Activated naive CD4-positive, alpha-beta T cell treated with anti-CD3 and anti-CD28 coated beads, Interleukin-2, amount 50 U/mL, for 72 hours (primary cell): ENCODE results near the gene PABPC1L2B. TPM values are rescaled to one million over a fixed set of nuclear protein-coding genes. Genes with fewer than 3 reads are reported as not detected.
"Not testable (repeated sequence)": the region's sequence is repeated elsewhere in the genome, so short reads cannot be mapped to it uniquely, and the experiment has no call there.

ENCODE experiments used
- ATAC-seq, 2 donors: fragments of 150-1000 bp; cut with Tn5 transposase; 2 replicates each; pipeline ENCODE4 v1.10.0; 2021; ENCODE audit warnings: mild to moderate bottlenecking in 2 of 2, moderate library complexity in 2 of 2
- DNase-seq, 2 donors: peaks; one replicate each; pipeline ENCODE4 v3.0.0; 2021 to 2022; ENCODE audit warnings: low spot score in 2 of 2
- H3K27ac Mint-ChIP-seq, 2 donors: one replicate each; pipeline ENCODE4 v1.8.0; 2022; ENCODE audit warnings: mild to moderate bottlenecking in 2 of 2, mixed read lengths in 2 of 2
- H3K36me3 Mint-ChIP-seq, 2 donors: one replicate each; pipeline ENCODE4 v1.8.0; 2022; ENCODE audit warnings: mixed read lengths in 2 of 2
- H3K9me3 Mint-ChIP-seq, 2 donors: one replicate each; pipeline ENCODE4 v1.8.0; 2022; ENCODE audit warnings: mixed read lengths in 2 of 2
- total RNA-seq, 2 donors: library from RNA; stranded (reverse); gene quantifications; one replicate each; pipeline ENCODE4 v1.2.3, GENCODE V29; 2022

Gene PABPC1L2B
- not detected for total RNA-seq

DNA sequence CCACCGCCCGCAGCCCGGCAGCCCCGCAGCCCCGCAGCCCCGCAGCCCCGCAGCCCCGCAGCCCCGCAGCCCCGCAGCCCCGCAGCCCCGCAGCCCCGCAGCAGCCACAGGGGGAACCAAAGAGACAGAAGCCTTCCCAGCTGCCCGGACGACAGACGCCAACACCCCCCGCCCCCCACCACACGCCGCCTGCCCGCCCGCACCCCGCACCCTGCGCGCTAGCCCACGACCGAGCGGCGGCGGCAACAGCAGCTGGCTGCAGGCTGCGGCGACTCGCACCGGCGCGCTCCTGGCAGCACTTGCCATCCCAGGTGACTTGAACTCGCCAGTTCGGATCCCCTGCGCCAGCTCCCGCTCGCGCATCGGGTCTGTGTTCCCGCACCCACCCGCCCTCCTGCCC is at the start of gene PABPC1L2B:
Gene PABPC1L2B, plus strand, starts transcription at position 207 of the 400 bp plus-strand sequence. CDS start 704 bp downstream, outside the sequence.
- H3K36me3 Mint-ChIP-seq, DNase-seq, ATAC-seq, H3K9me3 Mint-ChIP-seq, H3K27ac Mint-ChIP-seq: not testable (repeated sequence)

DNA sequence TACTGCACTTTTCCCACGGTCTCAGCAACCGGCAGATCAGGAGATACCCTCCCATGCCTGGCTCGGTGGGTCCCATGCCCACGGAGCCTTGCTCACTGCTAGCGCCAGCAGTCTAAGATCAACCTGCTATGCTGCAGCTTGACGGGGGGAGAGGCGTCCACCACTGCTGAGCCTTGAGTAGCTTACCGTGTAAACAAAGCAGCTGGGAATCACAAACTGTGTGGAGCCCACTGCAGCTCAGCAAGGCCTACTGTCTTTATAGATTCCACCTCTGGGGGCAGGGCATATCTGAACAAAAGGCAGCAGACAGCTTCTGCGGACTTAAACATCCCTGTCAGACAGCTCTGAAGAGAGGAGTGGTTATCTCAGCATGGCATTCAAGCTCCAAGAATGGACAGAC is 42.8 kb upstream of the PABPC1L2B start:
- ATAC-seq, H3K36me3 Mint-ChIP-seq, H3K27ac Mint-ChIP-seq, DNase-seq, H3K9me3 Mint-ChIP-seq: not testable (repeated sequence)

DNA sequence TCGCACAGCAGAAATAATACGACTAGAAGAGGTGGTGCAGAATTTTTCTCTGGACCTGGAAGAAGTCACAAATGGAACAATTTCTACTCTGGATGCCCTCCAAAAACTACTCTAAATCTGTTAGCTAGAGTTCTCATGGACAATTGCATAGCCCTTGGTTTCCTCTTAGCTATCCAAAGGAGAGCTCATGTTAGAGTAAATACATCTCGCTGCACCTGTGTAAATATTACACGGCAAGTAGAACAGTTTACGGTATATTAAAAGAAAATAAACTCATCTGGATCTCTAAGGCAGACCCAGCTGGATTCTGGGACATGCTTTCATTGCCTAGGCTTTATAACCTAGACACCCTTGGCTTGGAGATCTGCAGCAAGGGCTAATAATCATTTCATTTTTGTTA is 30.9 kb upstream of the PABPC1L2B start:
- ATAC-seq, H3K9me3 Mint-ChIP-seq: not testable (repeated sequence)

DNA sequence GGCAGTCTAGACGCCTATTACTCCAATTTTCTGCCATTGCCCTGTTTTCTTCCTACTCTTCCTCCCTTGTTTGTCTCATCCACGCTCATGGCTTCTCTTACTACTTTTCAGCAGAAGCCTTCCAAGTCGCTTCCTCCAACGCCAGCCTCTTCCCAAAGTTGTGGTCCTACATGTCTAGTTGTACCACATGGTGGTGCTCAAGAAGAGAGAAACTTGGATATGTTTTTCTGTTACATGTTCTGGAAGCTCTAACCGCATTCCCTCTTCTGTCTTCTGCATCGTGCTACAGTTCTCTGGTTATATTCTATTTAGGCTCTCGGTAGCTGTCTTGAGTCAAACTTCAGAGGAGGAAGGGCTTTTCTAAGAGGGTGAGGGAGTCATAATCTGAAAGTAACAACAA is 27.9 kb upstream of the PABPC1L2B start:
- not testable (repeated sequence) for H3K27ac Mint-ChIP-seq, DNase-seq, H3K36me3 Mint-ChIP-seq, H3K9me3 Mint-ChIP-seq, ATAC-seq

More for the DNA sequence above, 30.9 kb upstream of the PABPC1L2B start:
- H3K27ac Mint-ChIP-seq, H3K36me3 Mint-ChIP-seq, DNase-seq: not testable (repeated sequence)

DNA sequence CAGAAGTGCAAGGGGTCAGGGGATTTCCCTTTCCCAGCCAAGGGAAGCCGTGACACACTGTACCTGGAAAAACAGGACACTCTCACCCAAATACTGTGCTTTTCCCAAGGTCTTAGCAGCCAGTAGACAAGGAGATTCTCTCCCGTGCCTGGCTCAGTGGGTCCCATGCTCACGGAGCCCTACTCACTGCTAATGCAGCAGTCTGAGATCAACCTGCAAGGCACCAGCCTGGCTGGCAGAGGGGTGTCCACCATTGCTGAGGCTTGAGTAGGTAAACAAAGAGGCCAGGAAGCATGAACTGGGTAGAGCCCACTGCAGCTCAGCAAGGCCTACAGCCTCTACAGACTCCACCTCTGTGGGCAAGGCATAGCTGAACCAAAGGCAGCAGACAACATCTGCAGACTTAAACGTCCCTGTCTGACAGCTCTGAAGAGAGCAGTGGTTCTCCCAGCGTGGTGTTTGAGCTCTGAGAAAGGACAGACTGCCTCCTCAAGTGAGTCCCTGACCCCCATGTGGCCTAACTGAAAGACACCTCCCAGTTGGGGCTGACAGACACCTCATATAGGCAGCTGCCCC is 21.8 kb upstream of the PABPC1L2B start:
- H3K36me3 Mint-ChIP-seq, ATAC-seq, DNase-seq, H3K27ac Mint-ChIP-seq: not testable (repeated sequence)
- H3K9me3 Mint-ChIP-seq = peaks cover 0 to 11% of the 10 kb centered on the region in 2 donors

DNA sequence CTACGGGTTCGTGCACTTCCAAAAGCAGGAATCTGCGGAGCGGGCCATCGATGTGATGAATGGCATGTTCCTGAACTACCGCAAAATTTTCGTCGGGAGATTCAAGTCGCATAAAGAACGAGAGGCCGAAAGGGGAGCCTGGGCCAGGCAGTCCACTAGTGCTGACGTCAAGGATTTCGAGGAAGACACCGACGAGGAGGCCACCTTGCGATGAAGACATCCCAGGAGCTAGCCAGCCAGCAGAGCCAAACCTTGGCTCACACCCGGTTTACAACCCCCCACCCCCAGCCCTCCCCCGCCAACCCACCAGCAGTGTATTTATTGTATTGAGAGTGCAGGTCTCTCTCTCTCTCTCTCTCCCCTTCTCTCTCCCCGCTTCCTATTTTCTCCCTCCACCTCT is 1.3 kb downstream of the PABPC1L2B start:
- ATAC-seq, H3K36me3 Mint-ChIP-seq, H3K27ac Mint-ChIP-seq, H3K9me3 Mint-ChIP-seq, DNase-seq: not testable (repeated sequence)

DNA sequence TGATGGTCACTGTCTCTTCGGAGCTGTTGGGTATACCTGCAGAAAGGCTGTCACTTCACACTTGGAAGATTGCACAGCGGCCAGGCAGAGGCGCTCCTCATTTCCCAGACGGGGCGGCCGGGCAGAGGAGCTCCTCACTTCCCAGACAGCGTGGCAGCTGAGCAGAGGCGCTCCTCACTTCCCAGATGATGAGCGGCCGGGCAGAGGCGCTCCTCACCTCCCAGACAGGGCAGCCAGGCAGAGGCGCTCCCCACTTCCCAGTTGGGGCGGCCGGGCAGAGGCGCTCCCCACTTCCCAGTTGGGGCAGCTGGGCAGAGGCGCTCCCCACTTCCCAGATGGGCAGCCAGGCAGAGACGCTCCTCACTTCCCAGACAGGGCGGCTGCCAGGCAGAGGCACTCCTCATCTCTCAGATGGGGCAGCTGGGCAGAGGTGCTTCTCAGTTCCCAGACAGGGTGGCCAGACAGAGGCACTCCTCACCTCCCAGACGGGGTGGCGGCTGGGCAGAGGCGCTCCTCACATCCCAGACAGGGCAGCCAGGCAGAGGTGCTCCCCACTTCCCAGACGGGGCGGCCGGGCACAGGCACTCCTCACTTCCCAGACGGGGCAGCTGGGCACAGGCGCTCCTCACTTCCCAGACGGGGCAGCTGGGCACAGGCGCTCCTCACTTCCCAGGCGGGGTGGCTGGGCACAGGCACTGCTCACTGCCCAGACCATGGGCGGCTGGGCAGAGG is 18.8 kb downstream of the PABPC1L2B start:
- no peak for DNase-seq
- peaks cover 9% of the 10 kb centered on the region in 2 donors for H3K9me3 Mint-ChIP-seq
- no peak overlapping the region for H3K27ac Mint-ChIP-seq
- no peak for ATAC-seq
- H3K36me3 Mint-ChIP-seq = peaks cover 5 to 9% of the 10 kb centered on the region in 2 donors

DNA sequence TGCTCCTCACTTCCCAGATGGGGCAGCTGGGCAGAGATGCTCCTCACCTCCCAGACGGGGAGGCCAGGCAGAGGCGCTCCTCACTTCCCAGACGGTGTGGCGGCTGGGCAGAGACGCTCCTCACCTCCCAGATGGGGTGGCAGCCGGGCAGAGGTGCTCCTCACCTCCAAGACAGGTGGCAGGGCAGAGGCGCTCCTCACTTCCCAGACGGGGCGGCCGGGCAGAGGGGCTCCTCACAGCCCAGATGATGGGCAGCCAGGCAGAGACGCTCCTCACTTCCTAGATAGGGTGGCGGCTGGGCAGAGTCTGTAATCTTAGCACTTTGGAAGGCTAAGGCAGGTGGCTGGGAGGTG is 19.3 kb downstream of the PABPC1L2B start:
- not testable (repeated sequence) for H3K9me3 Mint-ChIP-seq, ATAC-seq

DNA sequence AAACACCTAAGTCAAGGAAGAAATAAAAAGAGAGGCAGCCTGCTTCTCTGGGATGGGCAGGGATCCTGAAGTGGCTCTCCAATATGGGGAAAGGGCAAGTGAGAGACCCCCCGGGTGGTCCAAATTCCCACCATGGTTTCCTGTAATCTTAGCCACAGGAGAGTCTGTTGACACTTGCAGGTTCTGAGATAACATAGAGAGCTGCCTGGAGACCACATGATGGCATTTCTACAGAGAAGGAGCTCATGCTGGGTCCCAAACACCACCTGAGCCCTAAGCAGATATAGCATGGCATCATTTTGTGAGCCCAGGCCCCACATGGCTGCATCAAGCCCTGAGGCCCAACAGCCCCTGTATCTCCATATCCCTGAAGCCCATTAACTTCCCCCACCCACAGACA is 26.1 kb downstream of the PABPC1L2B start:
- peaks cover under 1 to 5% of the 10 kb centered on the region in 2 donors for H3K36me3 Mint-ChIP-seq
- no peak for DNase-seq
- no peak overlapping the region for H3K27ac Mint-ChIP-seq
- ATAC-seq = no peak
- peaks cover 5 to 13% of the 10 kb centered on the region in 2 donors for H3K9me3 Mint-ChIP-seq

More for the DNA sequence above, 19.3 kb downstream of the PABPC1L2B start:
- H3K36me3 Mint-ChIP-seq, H3K27ac Mint-ChIP-seq, DNase-seq: not testable (repeated sequence)

Other genes with a start within 250 kb of the PABPC1L2B start
- under 1 TPM in 1 of 2 donors, not detected in 1; 0.21 TPM for gene DMRTC1B, start 226.0 kb upstream of the PABPC1L2B start, total RNA-seq
- gene FAM236B, start 220.3 kb upstream of the PABPC1L2B start, total RNA-seq = not detected
- gene FAM236D, start 194.7 kb upstream of the PABPC1L2B start, total RNA-seq = not detected
- not detected for gene FAM236C, start 90.3 kb upstream of the PABPC1L2B start, total RNA-seq
- not detected for gene FAM236A, start 64.7 kb upstream of the PABPC1L2B start, total RNA-seq
- gene DMRTC1, start 59.1 kb upstream of the PABPC1L2B start, total RNA-seq = under 1 TPM in 1 of 2 donors, not detected in 1; 0.21 TPM
- gene PABPC1L2A, start 76.6 kb downstream of the PABPC1L2B start, total RNA-seq = not detected
- 1 to 10 TPM; 1.6 to 1.9 TPM for gene NAP1L2, start 211.9 kb downstream of the PABPC1L2B start, total RNA-seq